ENCODE measurements around the gene CAPN7. TPM values are rescaled to one million over a fixed set of nuclear protein-coding genes. Genes with fewer than 3 reads are reported as not detected.

The CAPN7 gene
- total RNA-seq, 1 experiment from 2014 or later: 12.0 TPM

Other genes starting within 250 kb of the CAPN7 start
- 14.2 and 17.9 TPM in 2 replicates for gene MRPS25, start 140.9 kb upstream of the CAPN7 start, total RNA-seq (2014; rRNA removed; shearing (Covaris generic); ENCODE audit: low replicate concordance)
- 15.1 and 18.3 TPM in 2 replicates for gene RBSN, start 107.1 kb upstream of the CAPN7 start, total RNA-seq (2014; rRNA removed; shearing (Covaris generic); ENCODE audit: low replicate concordance)
- gene SH3BP5, start 126.3 kb downstream of the CAPN7 start, total RNA-seq (2014; rRNA removed; shearing (Covaris generic); ENCODE audit: low replicate concordance): 0.84 and 4.3 TPM in 2 replicates
- gene METTL6, start 221.3 kb downstream of the CAPN7 start, total RNA-seq (2014; rRNA removed; shearing (Covaris generic); ENCODE audit: low replicate concordance): 11.2 and 14.2 TPM in 2 replicates
- gene EAF1, start 221.4 kb downstream of the CAPN7 start, total RNA-seq (2014; rRNA removed; shearing (Covaris generic); ENCODE audit: low replicate concordance): 7.4 and 8.1 TPM in 2 replicates